Left lung (tissue), 10 donors: Measurements from ENCODE around the gene RUFY3. TPM values are rescaled to one million over a fixed set of nuclear protein-coding genes. Genes with fewer than 3 reads are reported as not detected.
"Not testable (repeated sequence)": the region's sequence is repeated elsewhere in the genome, so short reads cannot be mapped to it uniquely, and the experiment has no call there.

Experiments used
- ATAC-seq: fragments of 200-7000 bp; cut with Tn5 transposase; one replicate; pipeline ENCODE4 v1.9.1; 2020; ENCODE audit warnings: moderate library complexity
- DNase-seq, 4 donors: peaks; one replicate each; pipeline ENCODE4 v3.0.0-alpha.2; 2013 to 2020
- H3K27ac ChIP-seq, 2 donors: fragments of 200-600 bp; sonication (generic) in 1 of 2; one replicate each; pipeline versions ENCODE4 v1.5.0 to v1.8.0; 2020 to 2021
- H3K27me3 ChIP-seq, 2 donors: fragments of 200-600 bp; sonication (generic) in 1 of 2; one replicate each; pipeline versions ENCODE4 v1.5.0 to v1.8.0; 2020 to 2021
- H3K36me3 ChIP-seq, 2 donors: fragments of 200-600 bp; sonication (generic) in 1 of 2; one replicate each; pipeline versions ENCODE4 v1.5.0 to v1.8.0; 2020 to 2021
- H3K4me1 ChIP-seq, 2 donors: fragments of 200-600 bp; one replicate each; pipeline ENCODE4 v1.8.0; 2021
- H3K4me3 ChIP-seq, 2 donors: fragments of 200-600 bp; sonication (generic) in 1 of 2; one replicate each; pipeline versions ENCODE4 v1.5.0 to v1.8.0; 2020 to 2021; ENCODE audit warnings: mild to moderate bottlenecking in 1 of 2
- H3K9me3 ChIP-seq, 2 donors: fragments of 200-600 bp; sonication (generic) in 1 of 2; one replicate each; pipeline versions ENCODE4 v1.5.0 to v1.8.0; 2020 to 2021
- intact Hi-C, 2 donors: fragments of 100-400 bp; cut with DNase I; formaldehyde crosslinking; loops; one replicate each; pipeline versions ENCODE4 v1.11.2 to v1.14.2; 2022
- polyA plus RNA-seq, 6 donors: library from polyadenylated mRNA; unstranded; fragments of 120-200 nt; gene quantifications; one replicate each; pipeline ENCODE4 v1.2.1, GENCODE V29; 2013; ENCODE audit not compliant: insufficient read length in 6 of 6
- total RNA-seq, 2 donors: library from RNA; stranded (reverse); fragmentation: NEBNext Ultra II Directional; extraction: Animal tissue kit (Norgen Biotek cat#: 25700); gene quantifications; one replicate each; pipeline ENCODE4 v1.2.1, GENCODE V29; 2021
- TF ChIP-seq, protein P1 (sequence below), 2 donors: fragments of 200-600 bp; sonication (generic) in 1 of 2; IDR thresholded peaks; one replicate each; pipeline versions ENCODE4 v1.5.0 to v1.8.0; 2021; ENCODE audit warnings: antibody characterized with exemption in 2 of 2
- donor health status: DM: no; HTN: yes; CAD: no.
- donor health status: DM: no; HTN: no; CAD: no.

Gene RUFY3
- total and polyA plus RNA-seq, 8 donors, result 59.9 to 158 (median 140) TPM

DNA sequence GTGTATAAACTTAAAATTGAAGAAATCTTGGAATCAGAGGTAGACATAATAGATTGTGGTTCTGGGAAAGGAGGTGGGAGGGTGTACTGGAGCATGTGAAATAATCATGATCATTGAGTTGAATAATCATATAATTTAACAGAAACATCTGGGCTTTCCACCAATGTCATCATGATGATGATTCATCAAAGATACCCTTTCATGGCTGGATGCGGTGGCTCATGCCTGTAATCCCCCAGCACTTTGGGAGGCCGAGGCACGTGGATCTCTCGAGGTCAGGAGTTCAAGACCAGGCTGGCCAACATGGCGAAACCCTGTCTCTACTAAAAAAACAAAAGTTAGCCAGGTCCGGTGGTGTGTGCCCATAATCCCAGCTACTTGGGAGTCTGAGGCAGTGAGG is 6.7 kb upstream of the RUFY3 start:
- peak overlapping the region in 1 of 2 donors; percentile 40 for H3K27ac ChIP-seq
- intact Hi-C loops, result no loop called here
- H3K27me3 ChIP-seq, result no peaks in the 10 kb centered on the region
- DNase-seq, result no peak
- TF ChIP-seq, protein P1, sequence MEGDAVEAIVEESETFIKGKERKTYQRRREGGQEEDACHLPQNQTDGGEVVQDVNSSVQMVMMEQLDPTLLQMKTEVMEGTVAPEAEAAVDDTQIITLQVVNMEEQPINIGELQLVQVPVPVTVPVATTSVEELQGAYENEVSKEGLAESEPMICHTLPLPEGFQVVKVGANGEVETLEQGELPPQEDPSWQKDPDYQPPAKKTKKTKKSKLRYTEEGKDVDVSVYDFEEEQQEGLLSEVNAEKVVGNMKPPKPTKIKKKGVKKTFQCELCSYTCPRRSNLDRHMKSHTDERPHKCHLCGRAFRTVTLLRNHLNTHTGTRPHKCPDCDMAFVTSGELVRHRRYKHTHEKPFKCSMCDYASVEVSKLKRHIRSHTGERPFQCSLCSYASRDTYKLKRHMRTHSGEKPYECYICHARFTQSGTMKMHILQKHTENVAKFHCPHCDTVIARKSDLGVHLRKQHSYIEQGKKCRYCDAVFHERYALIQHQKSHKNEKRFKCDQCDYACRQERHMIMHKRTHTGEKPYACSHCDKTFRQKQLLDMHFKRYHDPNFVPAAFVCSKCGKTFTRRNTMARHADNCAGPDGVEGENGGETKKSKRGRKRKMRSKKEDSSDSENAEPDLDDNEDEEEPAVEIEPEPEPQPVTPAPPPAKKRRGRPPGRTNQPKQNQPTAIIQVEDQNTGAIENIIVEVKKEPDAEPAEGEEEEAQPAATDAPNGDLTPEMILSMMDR (IDR thresholded peaks at IDR 0.05), result no peak
- ATAC-seq, result no peak
- no peaks in the 10 kb centered on the region for H3K9me3 ChIP-seq
- no peaks in the 10 kb centered on the region for H3K36me3 ChIP-seq
- no peak overlapping the region for H3K4me3 ChIP-seq
- peaks cover 13 to 48% of the 10 kb centered on the region in 2 donors for H3K4me1 ChIP-seq

GRCh38 chr4:70718811-70719604 is 2.8 kb upstream of the RUFY3 start:
- peaks cover 0 to 23% of the 10 kb centered on the region in 2 donors for H3K4me1 ChIP-seq
- H3K36me3 ChIP-seq, result no peaks in the 10 kb centered on the region
- H3K27me3 ChIP-seq, result no peaks in the 10 kb centered on the region
- intact Hi-C loops, result no loop called here
- peak; percentile 68 for ATAC-seq
- H3K27ac ChIP-seq, result no peak overlapping the region
- TF ChIP-seq, protein P1 (IDR thresholded peaks at IDR 0.05), result no peak
- H3K9me3 ChIP-seq, result no peaks in the 10 kb centered on the region
- no peak overlapping the region for H3K4me3 ChIP-seq
- DNase-seq, result no peak

DNA sequence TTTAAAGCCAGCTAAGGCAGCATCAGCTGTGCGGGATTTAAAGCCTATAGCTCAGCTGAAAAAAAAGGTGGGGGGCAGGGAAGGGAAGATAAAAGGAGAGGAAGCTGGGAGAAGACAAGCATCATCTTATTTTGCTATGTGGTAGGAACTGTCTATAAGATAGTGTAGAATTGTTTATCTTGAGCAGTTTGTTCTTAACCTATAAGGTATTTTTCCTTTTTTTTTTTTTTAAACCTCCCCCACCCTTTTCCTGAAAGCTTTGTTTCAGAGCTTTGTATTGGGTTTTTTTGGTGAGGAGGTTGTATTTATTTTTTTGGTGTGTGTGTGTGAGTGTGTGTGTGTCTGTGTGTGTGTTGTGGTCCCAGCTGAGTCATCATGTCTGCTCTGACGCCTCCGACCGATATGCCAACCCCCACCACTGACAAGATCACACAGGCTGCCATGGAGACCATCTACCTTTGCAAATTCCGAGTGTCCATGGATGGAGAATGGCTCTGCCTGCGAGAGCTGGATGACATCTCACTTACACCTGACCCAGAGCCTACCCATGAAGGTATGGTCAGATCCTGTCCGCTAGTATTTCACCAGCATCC is 531 bp downstream of the RUFY3 start:
- DNase-seq, result no peak
- Histone ChIP-seq H3K4me3 (peak overlapping the region; percentile 4 to 11), H3K27me3 (no peaks in the 10 kb centered on the region), H3K9me3 (no peaks in the 10 kb centered on the region), H3K4me1 (peaks cover 0 to 6% of the 10 kb centered on the region in 2 donors), H3K27ac (no peak overlapping the region), H3K36me3 (no peaks in the 10 kb centered on the region)
- intact Hi-C loops, result no loop called here
- peak; percentile 25 for ATAC-seq
- TF ChIP-seq, protein P1 (IDR thresholded peaks at IDR 0.05), result no peak

DNA sequence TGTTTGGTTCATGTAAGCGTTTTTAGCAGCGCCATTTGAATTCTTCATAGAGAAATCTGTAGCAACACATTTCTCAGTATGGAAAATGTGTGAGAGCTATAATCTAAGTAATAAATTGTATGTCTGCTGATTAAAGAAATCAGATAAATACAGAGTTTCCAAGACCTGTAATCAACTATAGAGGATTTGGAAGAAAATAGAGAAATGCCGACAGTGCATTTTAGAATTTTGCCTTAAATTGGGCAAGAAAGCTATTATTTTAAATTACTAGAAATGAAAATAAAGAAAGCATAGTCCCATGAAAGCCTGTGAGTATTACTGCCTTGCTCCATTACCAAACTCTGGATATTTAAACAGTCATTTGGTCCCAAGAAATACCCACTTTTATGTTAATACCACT is 2.7 kb downstream of the RUFY3 start:
- Histone ChIP-seq H3K4me3 (no peak overlapping the region), H3K4me1 (peaks cover 0 to 5% of the 10 kb centered on the region in 2 donors), H3K36me3 (no peaks in the 10 kb centered on the region), H3K27me3 (no peaks in the 10 kb centered on the region), H3K9me3 (no peaks in the 10 kb centered on the region), H3K27ac (no peak overlapping the region)
- intact Hi-C loops, result no loop called here
- TF ChIP-seq, protein P1 (IDR thresholded peaks at IDR 0.05), result no peak
- DNase-seq (no peak), ATAC-seq (no peak)

GRCh38 chr4:70725633-70726032 is 3.9 kb downstream of the RUFY3 start:
- no peak overlapping the region for H3K27ac ChIP-seq
- H3K4me1 ChIP-seq, result peaks cover 0 to 5% of the 10 kb centered on the region in 2 donors
- TF ChIP-seq, protein P1 (IDR thresholded peaks at IDR 0.05), result no peak
- no peaks in the 10 kb centered on the region for H3K27me3 ChIP-seq
- intact Hi-C loops, result no loop called here
- ATAC-seq (no peak), DNase-seq (no peak)
- H3K4me3 ChIP-seq, result no peak overlapping the region
- H3K9me3 ChIP-seq, result no peaks in the 10 kb centered on the region
- H3K36me3 ChIP-seq, result no peaks in the 10 kb centered on the region

DNA sequence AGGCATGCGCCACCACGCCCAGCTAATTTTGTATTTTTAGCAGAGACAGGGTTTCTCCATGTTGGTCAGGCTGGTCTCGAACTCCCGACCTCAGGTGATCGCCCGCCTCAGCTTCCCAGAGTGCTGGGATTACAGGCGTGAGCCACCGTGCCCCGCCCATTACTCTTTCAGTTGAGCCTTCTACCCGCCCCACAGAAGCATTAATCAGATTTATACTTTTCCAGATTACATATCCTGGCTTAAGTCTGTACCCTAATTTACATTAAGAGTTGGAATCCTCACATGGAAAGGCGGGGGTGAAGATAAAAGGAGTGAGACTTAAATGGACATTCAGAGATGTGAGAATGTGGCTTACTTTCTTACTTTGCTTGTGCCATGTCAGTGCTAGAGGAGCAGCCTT is 4.8 kb downstream of the RUFY3 start:
- ATAC-seq, intact Hi-C loops, H3K36me3 ChIP-seq, H3K27me3 ChIP-seq, H3K9me3 ChIP-seq, H3K4me3 ChIP-seq, H3K4me1 ChIP-seq, DNase-seq, H3K27ac ChIP-seq: not testable (repeated sequence)
